Stimulated activated naive CD8-positive, alpha-beta T cell treated with anti-CD3 and anti-CD28 coated beads, Interleukin-15, Interleukin-2, amounts not matched to agents 100 ng/mL and 50 ng/mL, for 24 hours (primary cell): ENCODE data around the gene ITGB2.
"Not testable (repeated sequence)": the region's sequence is repeated elsewhere in the genome, so short reads cannot be mapped to it uniquely, and the experiment has no call there.

Experiments
- H3K27ac Mint-ChIP-seq: one replicate; pipeline ENCODE4 v1.8.0; 2021; ENCODE audit warnings: mild to moderate bottlenecking, mixed read lengths
- H3K27me3 Mint-ChIP-seq: one replicate; pipeline ENCODE4 v1.8.0; 2021; ENCODE audit warnings: mixed read lengths
- H3K36me3 Mint-ChIP-seq: one replicate; pipeline ENCODE4 v1.8.0; 2021; ENCODE audit warnings: low read depth, mixed read lengths
- H3K4me1 Mint-ChIP-seq: one replicate; pipeline ENCODE4 v1.8.0; 2021; ENCODE audit warnings: low read depth, mixed read lengths
- H3K4me3 Mint-ChIP-seq: one replicate; pipeline ENCODE4 v1.8.0; 2021; ENCODE audit warnings: mild to moderate bottlenecking, mixed read lengths
- H3K9me3 Mint-ChIP-seq: one replicate; pipeline ENCODE4 v1.8.0; 2021; ENCODE audit warnings: mixed read lengths

ITGB2 gene

GRCh38 chr21:44917446-44918106, 3.1 kb downstream of the ITGB2 start:
- peaks cover 79% of the 10 kb centered on the region for H3K4me1 Mint-ChIP-seq
- no peaks in the 10 kb centered on the region for H3K9me3 Mint-ChIP-seq
- peaks cover 34% of the 10 kb centered on the region for H3K36me3 Mint-ChIP-seq
- peak overlapping the region; percentile 100 for H3K4me3 Mint-ChIP-seq
- H3K27me3 Mint-ChIP-seq: no peaks in the 10 kb centered on the region
- peak overlapping the region; percentile 74 for H3K27ac Mint-ChIP-seq

- peaks cover 34% of the 10 kb centered on the region for H3K36me3 Mint-ChIP-seq
Measured at GRCh38 chr21:44916965-44917364, 3.7 kb downstream of the ITGB2 start.

GRCh38 chr21:44914176-44914874, 6.4 kb downstream of the ITGB2 start:
- peaks cover 94% of the 10 kb centered on the region for H3K4me1 Mint-ChIP-seq
- no peaks in the 10 kb centered on the region for H3K9me3 Mint-ChIP-seq
- no peaks in the 10 kb centered on the region for H3K27me3 Mint-ChIP-seq
- H3K4me3 Mint-ChIP-seq: peak overlapping the region; percentile 75
- peaks cover 41% of the 10 kb centered on the region for H3K36me3 Mint-ChIP-seq
- H3K27ac Mint-ChIP-seq: peak overlapping the region; percentile 91

More at GRCh38 chr21:44916965-44917364, 3.7 kb downstream of the ITGB2 start:
- peak overlapping the region; percentile 51 for H3K27ac Mint-ChIP-seq
- no peaks in the 10 kb centered on the region for H3K9me3 Mint-ChIP-seq
- peaks cover 80% of the 10 kb centered on the region for H3K4me1 Mint-ChIP-seq
- H3K4me3 Mint-ChIP-seq: peak overlapping the region; percentile 100
- no peaks in the 10 kb centered on the region for H3K27me3 Mint-ChIP-seq

- H3K9me3 Mint-ChIP-seq: no peaks in the 10 kb centered on the region
- H3K27me3 Mint-ChIP-seq: no peaks in the 10 kb centered on the region
- H3K27ac Mint-ChIP-seq: peak overlapping the region; percentile 91
- H3K4me3 Mint-ChIP-seq: peak overlapping the region; percentile 75
- H3K36me3 Mint-ChIP-seq: peaks cover 45% of the 10 kb centered on the region
- H3K4me1 Mint-ChIP-seq: peaks cover 96% of the 10 kb centered on the region
Measured at GRCh38 chr21:44913425-44914175, 7.1 kb downstream of the ITGB2 start.

- Mint-ChIP-seq H3K27ac (peak overlapping the region; percentile 91), H3K36me3 (peaks cover 45% of the 10 kb centered on the region)
- H3K27me3 Mint-ChIP-seq: not testable (repeated sequence)
Measured at GRCh38 chr21:44912506-44913412, 7.9 kb downstream of the ITGB2 start.

GRCh38 chr21:44912158-44912473, 8.6 kb downstream of the ITGB2 start:
- H3K9me3 Mint-ChIP-seq: no peaks in the 10 kb centered on the region
- H3K36me3 Mint-ChIP-seq: peaks cover 40% of the 10 kb centered on the region
- H3K4me1 Mint-ChIP-seq: peaks cover 93% of the 10 kb centered on the region
- peak overlapping the region; percentile 91 for H3K27ac Mint-ChIP-seq
- H3K27me3 Mint-ChIP-seq: no peaks in the 10 kb centered on the region
- peak overlapping the region; percentile 61 for H3K4me3 Mint-ChIP-seq

More at GRCh38 chr21:44912506-44913412, 7.9 kb downstream of the ITGB2 start:
- Mint-ChIP-seq H3K4me3 (peak overlapping the region; percentile 61), H3K4me1 (peaks cover 96% of the 10 kb centered on the region)
- not testable (repeated sequence) for H3K9me3 Mint-ChIP-seq

GRCh38 chr21:44911384-44912157, 9.1 kb downstream of the ITGB2 start:
- H3K4me3 Mint-ChIP-seq: peak overlapping the region; percentile 61
- peak overlapping the region; percentile 91 for H3K27ac Mint-ChIP-seq
- peaks cover 88% of the 10 kb centered on the region for H3K4me1 Mint-ChIP-seq
- H3K27me3 Mint-ChIP-seq: no peaks in the 10 kb centered on the region
- no peaks in the 10 kb centered on the region for H3K9me3 Mint-ChIP-seq
- peaks cover 37% of the 10 kb centered on the region for H3K36me3 Mint-ChIP-seq

- Mint-ChIP-seq H3K27ac (peak overlapping the region; percentile 91), H3K9me3 (no peaks in the 10 kb centered on the region), H3K27me3 (no peaks in the 10 kb centered on the region), H3K36me3 (peaks cover 40% of the 10 kb centered on the region), H3K4me3 (peak overlapping the region; percentile 61), H3K4me1 (peaks cover 85% of the 10 kb centered on the region)
Measured at GRCh38 chr21:44911068-44911383, 9.7 kb downstream of the ITGB2 start.

- Mint-ChIP-seq H3K36me3 (peaks cover 38% of the 10 kb centered on the region), H3K27ac (peak overlapping the region; percentile 91), H3K4me3 (no peak overlapping the region), H3K9me3 (no peaks in the 10 kb centered on the region), H3K4me1 (peaks cover 79% of the 10 kb centered on the region), H3K27me3 (no peaks in the 10 kb centered on the region)
Measured at GRCh38 chr21:44910229-44911067, 10.3 kb downstream of the ITGB2 start.

- H3K36me3 Mint-ChIP-seq: peaks cover 38% of the 10 kb centered on the region
- H3K27me3 Mint-ChIP-seq: no peaks in the 10 kb centered on the region
- H3K27ac Mint-ChIP-seq: peak overlapping the region; percentile 45
- H3K4me1 Mint-ChIP-seq: peaks cover 72% of the 10 kb centered on the region
- H3K9me3 Mint-ChIP-seq: no peaks in the 10 kb centered on the region
- H3K4me3 Mint-ChIP-seq: no peak overlapping the region
Measured at GRCh38 chr21:44909719-44910118, 11.0 kb downstream of the ITGB2 start.

- Mint-ChIP-seq H3K4me1 (peaks cover 68% of the 10 kb centered on the region), H3K9me3 (no peaks in the 10 kb centered on the region), H3K4me3 (peak overlapping the region; percentile 35), H3K27ac (peak overlapping the region; percentile 16), H3K27me3 (no peaks in the 10 kb centered on the region), H3K36me3 (peaks cover 41% of the 10 kb centered on the region)
Measured at GRCh38 chr21:44908908-44909307, 11.8 kb downstream of the ITGB2 start.

GRCh38 chr21:44907966-44908895, 12.5 kb downstream of the ITGB2 start:
- peaks cover 44% of the 10 kb centered on the region for H3K36me3 Mint-ChIP-seq
- no peaks in the 10 kb centered on the region for H3K9me3 Mint-ChIP-seq
- H3K27me3 Mint-ChIP-seq: no peaks in the 10 kb centered on the region
- H3K27ac Mint-ChIP-seq: peak overlapping the region; percentile 41
- no peak overlapping the region for H3K4me3 Mint-ChIP-seq
- peaks cover 62% of the 10 kb centered on the region for H3K4me1 Mint-ChIP-seq
